GM19025 (cell line): ENCODE results near the gene MAP3K19.
"Not testable (repeated sequence)": the region's sequence is repeated elsewhere in the genome, so short reads cannot be mapped to it uniquely, and the experiment has no call there.

Experiments used
- ATAC-seq: cut with Tn5 transposase; IDR thresholded peaks from one replicate; pipeline ENCODE4 v1.9.1; 2021; ENCODE audit warnings: mild to moderate bottlenecking, low read depth, moderate library complexity; ENCODE audit not compliant: unreplicated experiment

Gene MAP3K19, protein sequence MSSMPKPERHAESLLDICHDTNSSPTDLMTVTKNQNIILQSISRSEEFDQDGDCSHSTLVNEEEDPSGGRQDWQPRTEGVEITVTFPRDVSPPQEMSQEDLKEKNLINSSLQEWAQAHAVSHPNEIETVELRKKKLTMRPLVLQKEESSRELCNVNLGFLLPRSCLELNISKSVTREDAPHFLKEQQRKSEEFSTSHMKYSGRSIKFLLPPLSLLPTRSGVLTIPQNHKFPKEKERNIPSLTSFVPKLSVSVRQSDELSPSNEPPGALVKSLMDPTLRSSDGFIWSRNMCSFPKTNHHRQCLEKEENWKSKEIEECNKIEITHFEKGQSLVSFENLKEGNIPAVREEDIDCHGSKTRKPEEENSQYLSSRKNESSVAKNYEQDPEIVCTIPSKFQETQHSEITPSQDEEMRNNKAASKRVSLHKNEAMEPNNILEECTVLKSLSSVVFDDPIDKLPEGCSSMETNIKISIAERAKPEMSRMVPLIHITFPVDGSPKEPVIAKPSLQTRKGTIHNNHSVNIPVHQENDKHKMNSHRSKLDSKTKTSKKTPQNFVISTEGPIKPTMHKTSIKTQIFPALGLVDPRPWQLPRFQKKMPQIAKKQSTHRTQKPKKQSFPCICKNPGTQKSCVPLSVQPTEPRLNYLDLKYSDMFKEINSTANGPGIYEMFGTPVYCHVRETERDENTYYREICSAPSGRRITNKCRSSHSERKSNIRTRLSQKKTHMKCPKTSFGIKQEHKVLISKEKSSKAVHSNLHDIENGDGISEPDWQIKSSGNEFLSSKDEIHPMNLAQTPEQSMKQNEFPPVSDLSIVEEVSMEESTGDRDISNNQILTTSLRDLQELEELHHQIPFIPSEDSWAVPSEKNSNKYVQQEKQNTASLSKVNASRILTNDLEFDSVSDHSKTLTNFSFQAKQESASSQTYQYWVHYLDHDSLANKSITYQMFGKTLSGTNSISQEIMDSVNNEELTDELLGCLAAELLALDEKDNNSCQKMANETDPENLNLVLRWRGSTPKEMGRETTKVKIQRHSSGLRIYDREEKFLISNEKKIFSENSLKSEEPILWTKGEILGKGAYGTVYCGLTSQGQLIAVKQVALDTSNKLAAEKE (N-terminal part only)

DNA sequence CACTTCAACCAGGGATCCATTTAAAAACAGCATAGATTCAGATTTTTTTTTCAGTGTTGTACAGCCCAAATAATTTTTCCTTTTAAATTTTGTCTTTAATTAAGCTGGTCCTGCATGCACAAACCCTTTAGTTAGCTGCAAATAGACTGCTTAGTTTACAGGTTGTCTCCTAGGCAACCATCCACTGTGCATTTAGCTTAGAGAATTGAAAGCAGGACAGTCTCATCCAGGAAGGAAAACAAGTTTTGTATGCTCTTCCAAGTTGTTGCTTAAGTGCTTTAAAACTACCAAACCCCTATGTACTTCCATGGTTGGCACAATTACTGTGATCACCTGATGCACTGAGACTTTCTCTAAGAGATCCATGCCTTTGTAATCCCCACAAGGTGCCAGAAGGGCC is at the start of gene MAP3K19:
TSS of gene MAP3K19 (minus strand) at position 148 of the 400 bp plus-strand sequence. CDS start 22,800 bp downstream, outside the sequence.
- ATAC-seq: no peak

DNA sequence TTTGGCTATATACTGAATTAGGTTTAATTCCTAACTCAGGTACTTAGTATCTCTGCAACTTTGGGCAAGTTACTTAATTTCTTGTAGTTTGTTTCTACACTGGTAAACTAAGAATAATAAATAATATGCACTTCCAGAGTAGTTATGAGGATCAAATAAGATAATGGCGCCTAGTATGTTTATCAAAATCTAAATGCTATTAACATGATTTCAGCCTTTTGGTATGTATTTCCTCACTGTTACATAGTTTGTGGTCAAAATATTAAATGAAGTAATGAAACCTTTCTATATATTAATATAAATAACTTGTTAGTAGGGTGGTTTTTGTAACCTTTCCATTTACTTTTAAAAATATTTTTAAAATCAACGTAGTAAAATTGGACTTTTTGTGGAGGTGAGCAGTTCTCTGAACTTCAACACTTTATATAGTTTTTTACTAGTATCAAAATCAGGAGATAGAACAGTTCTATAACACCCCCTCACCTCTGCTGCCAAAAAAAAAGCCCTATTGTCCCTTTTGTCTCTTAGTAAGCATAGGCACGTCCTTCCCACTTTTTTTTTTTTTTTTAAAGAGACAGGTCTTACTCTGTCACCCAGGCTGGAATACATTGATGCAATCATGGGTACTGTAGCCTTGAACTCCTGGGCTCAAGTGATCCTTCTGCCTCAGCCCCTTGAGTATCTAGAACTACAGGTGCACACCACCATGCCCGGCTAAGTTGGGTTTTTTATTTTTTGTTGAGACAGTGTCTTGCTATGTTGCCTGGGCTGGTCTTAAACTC is 49.6 kb upstream of the MAP3K19 start:
- no peak for ATAC-seq

DNA sequence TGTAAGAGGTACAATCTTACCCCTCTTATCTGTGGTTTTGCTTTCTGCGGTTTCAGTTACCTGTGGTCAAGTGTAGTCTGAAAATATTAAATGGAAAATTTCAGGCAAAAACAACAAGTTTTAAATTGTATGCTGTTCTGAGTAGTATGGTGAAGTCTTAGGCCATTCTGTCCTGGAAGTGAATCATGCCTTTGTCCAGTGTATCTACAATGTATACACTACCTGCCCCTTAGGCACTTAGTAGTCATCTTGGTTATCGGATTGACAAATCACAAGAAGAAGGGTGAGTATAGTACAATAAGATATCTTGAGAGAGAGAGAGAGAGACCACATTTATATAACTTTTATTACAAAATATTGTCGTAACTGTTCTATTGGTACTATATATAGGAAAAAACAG is 48.3 kb upstream of the MAP3K19 start:
- ATAC-seq: no peak

DNA sequence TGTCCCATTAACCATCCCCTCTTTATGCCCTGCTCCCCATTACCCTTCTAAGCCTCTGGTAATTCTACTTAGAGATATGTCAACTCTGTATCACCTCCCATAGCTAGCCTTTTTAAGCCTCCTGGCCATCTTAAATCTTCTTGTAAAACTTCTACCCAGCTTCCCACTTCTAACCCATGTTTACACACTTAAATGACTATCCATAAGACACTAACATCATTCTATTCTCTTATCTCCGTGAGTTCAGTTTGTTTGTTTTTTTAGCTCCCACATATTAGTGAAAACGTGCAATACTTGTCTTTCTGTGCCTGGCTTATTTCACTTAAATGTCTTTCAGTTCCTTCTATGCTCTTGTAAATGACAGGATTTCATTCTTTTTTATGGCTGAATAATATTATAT is 47.3 kb upstream of the MAP3K19 start:
- ATAC-seq: no peak

DNA sequence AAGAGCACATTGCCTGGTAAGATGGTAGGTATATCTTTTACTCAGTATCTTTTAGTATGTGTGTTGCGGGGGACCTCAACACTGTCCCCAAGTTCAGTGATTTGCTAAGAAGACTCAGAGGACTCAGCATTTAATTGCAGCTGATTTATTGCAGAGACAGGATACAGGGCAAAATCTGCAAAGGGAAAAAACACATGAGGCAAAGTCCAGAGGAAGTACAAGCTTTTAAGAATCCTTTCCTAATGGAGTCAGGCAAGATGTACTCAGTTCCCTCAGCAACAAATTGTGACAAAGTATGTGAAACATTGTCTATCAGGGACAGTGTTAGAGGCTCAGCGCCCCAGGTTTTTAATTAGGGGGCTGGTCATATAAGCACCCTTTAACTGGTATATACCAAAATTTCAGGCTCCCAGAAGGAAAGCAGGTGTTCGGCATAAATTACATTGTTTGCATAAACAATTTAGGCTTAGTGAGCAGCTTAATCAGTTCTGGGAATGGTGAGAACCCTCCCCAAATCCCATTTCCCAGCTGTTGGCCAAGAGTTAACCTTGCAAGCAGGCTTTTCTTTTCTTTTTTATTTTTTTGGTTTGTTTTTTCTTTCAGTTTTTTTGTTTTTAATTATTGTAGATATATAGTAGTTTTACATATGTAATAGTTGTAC is 46.6 kb upstream of the MAP3K19 start:
- no peak for ATAC-seq

DNA sequence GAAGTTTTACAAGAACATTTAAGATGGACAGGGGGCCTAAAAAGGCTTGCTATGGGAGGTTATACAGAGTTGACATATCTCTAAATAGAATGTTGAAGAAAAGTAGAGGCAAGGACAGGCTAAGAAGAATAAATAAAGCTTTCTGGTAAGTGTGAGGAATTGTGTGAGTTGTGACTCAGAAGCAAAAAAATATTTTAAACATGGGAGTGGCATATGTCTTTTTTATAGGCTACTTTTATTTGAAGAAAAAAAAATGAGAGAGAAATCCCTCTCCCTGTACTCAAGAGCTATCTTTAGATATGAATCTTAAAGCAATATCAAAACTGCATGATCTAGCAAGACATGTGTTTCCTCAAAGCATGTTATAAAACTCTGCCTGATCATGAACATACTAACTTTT is 45.9 kb upstream of the MAP3K19 start:
- no peak for ATAC-seq

DNA sequence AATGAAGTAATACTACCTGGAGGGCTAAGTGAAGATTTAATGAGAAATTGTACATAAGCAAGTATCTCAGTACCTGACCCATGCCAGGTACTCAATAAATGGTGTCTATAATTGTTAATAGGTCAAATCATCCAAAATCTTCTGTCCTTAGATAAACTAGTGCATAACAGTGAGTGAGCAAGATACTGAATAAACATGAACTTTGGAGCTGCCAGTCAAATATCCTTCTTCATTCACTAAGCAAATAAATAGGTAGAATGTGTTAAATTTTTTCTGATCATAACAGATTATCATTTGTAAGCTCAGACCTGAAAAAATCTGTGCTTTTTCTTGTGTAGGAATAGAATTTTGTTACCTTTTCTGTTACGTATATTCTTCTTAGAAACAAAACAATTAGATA is 44.4 kb upstream of the MAP3K19 start:
- ATAC-seq: no peak

DNA sequence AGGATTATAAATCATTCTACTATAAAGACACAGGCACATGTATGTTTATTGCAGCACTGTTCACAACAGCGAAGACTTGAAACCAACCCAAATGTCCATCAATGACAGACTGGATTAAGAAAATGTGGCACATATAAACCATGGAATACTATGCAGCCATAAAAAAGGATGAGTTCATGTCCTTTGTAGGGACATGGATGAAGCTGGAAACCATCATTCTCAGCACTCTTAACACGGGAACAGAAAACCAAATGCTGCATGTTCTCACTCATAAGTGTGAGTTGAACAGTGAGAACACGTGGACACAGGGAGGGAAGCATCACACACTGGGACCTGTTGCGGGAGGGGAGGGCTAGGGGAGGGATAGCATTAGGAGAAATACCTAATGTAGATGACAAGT is 42.4 kb upstream of the MAP3K19 start:
- ATAC-seq: not testable (repeated sequence)

DNA sequence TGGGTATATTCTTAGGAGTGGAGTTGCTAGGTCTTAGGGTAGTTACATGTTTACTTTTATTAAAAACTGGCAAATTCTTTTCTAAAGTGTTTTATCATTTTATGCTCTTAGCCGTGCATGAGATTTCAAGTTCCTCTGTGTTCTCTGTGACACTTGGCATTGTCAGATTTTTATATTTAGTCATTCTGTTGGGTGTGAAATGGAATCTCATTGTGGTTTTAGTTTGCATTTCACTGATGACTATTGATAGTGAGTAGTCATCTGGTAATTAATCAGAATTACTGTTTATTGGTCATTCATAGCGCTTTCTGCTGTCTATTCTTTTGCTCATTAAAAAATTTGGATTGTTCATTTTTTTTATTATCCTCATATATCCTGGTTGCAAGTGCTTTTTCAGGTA is 39.0 kb upstream of the MAP3K19 start:
- no peak for ATAC-seq

DNA sequence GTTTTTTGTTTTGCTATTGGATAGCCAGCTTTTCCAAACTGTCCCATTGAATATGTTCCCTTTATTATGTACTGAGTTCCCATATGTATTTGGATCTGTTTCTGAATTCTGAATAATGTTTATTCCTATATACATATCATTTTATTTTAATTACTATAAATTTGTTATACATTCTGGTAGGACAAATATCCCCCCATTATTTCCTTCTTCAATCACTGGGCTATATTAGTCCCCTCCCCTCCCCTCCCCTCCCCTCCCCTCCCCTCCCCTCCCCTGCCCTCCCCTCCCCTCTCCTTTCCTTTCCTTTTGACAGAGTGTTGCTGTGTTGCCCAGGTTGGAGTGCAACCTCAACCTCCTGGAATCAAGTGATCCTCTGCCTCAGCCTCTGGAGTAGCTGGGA is 31.2 kb upstream of the MAP3K19 start:
- ATAC-seq: no peak

DNA sequence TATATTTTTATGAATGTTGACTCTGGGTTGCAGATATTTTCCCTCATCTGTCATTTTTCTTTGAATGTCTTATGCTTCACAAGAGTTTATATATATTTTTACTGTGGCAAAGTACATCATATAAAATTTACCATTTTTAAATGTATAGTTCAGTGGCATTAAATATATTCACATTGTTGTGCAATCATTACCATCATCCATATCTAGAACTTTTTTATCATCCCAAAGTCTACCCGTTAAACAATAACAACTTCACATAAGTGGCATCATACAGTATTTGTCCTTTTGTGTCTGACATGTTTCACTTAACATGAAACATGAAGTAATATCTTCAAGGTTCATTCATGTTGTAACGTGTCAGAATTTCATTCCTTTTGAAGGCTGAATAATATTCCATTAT is 29.3 kb upstream of the MAP3K19 start:
- no peak for ATAC-seq

DNA sequence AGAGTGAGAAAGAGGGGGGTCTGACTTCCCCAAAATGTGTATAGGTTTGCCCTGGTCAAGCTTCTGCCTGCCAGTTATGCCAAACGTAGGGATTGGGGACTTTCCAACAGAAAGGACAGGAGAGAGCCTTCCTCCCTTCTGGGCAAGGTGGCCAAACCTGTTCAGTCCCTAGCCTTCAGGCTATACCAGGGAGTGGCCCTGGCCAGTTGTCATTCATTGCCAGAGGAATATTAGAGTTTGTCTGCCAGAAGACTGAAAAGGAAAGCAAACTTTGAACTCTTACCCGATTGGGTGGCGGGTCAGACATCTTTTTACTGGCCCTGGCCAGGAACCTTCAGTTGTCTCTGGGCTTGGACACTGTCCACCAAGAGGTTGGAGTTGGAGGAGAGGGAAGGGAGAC is 27.0 kb upstream of the MAP3K19 start:
- no peak for ATAC-seq

DNA sequence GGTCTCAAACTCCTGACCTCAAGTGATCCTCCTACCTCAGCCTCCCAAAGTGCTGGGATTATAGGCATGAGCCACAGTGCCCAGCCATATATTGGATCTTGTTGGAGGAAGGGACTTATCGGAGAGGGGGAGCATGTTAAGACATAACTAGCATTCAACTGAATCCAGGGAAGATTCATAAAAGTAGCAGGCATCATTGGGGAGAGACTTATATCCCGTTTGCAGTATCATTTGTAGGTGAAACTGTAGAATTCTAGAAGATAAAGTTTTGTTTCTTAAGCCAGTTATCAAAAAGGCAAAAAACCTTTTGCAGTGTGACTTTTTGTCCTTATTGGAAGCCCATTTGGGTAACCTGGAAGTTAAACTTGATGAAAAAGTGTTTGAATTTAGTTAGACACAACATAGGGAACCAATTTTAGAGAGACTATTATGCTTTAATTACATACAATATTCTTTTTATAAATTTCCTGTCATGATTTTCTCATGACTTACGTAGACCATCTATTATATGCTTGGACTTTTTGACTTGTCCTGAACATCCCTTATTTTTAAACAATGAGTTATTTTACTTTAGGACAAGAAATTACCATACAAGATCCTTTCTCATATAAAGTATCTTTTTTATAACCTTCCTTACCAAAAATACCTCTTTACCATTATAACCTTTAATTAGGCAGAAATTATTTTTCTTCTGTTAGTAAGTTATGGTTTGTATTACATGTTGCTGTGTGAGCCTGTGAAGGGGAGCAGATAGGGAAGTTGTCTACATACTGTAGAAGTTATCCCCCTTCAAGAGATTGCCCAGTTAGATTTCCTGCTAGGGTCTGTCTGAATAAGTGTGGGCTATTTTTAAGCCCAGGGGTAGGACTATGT is 25.1 kb upstream of the MAP3K19 start:
- ATAC-seq: no peak

DNA sequence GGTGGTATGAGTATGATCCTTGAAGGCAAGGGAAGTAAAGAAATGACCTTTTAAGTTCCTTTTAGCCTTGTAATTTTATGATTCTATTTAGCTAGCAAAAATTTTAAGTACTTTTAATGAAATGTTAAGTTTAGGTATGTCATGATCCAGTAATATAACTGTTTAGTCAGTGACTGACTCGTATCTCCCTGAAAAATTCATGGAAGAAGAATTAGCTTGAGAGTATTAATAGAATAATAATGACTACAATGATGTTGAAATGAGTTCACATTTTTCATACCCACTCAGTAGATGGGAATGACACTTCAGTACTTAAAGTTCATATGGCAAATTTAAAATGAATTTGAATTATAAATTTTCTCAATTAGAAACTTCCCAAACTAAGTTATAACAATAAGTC is 19.5 kb upstream of the MAP3K19 start:
- ATAC-seq: no peak

DNA sequence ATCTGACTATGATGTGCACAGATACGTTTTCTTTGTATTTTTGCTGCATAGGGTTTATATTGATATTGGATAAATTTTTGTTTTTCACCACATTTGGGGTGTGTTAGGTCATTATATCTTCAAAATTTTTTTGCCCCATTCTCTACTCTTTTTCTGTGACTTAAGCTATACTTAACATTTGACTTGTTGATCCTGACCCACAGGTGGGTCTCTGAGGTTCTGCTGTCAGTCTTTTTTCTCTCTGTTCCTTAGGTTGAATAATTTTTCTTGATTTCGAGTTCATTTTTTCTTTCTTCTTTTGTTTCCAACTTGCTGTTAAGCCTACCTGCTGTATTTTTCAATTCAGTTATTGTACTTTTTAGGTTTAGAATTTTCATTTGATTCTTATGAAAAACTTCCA is 16.9 kb upstream of the MAP3K19 start:
- no peak for ATAC-seq

DNA sequence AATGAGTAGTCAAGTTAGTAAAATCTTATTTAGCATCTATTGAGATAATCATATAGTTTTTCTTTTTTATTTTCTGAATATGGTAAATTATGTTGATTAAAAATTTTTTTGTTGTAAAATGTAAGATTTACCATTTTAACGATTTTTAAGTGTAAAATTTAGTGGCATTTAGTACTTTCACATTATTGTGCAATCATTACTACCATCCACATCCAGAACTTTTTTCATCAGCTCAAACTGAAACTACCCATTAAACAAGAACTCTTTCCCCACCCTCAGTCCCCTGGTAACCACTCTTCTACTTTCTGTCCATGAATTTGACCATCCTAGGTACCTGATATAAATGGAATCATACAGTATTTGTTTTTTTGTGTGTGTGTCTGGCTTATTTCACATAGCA is 16.0 kb upstream of the MAP3K19 start:
- ATAC-seq: no peak

DNA sequence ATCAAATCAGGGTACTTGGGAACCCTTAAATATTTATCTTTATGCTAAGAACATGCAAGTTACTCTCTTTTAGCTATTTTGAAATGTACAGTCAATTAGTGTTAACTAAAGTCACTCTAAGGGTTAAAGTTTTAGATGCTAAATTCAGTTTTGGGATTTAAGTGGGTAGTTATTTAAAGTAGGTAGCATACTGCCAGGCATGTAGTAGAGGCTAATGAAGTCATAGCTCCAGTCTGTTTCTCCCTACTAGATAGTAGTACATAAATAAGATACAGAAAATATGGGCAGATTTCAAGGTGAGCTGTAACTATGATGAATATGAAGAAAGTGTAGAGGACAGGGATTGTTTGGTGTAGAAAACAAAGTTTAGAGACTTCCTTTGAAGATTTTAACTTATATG is 12.3 kb upstream of the MAP3K19 start:
- ATAC-seq: no peak

DNA sequence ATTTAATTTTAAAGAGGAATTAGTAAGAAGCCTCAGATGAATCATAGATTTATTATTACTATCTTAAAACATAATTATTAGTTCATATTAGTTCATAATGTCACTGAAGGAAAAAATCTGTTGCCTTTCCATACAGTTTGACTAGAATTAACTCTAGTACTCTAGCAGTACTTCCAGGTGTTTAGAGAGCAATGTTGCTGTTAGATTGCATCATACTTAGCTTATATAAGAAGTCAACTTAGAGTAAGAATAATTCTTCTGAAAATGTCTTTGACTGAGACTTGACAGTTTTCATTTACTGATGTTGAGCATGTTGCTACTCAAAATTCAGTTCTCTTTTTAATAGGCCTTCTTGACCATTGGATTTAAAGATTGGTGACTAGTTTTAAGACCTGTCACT is 9.5 kb upstream of the MAP3K19 start:
- ATAC-seq: no peak

DNA sequence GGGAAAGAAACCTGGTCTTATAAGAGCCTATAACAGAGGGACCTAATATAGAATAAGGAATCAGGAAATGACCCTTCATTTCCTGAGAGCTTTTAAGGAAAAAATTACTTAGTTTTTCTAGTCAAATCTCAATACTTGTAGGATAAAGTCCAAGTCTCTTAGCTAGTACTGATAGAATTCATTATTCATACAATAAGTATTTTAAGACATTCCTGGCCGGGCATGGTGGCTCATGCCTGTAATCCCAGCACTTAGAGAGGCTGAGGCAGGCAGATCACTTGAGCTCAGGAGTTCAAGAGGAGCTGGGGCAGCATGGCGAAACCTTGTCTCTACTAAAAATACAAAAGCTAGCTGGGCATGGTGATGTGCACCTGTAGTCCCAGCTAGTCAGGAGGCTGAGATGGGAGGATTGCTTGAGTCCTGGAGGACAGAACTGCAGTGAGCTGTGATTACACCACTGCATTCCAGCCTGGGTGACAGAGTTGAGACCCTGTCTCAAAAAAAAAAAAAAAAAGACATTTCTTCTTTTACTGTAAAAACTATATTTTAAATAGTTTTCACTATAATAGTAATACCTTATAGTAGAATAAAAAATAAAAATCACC is 8.0 kb upstream of the MAP3K19 start:
- ATAC-seq: no peak
